Activated naive CD4-positive, alpha-beta T cell treated with anti-CD3 and anti-CD28 coated beads, Interleukin-2, amount 50 U/mL, for 72 hours (primary cell): ENCODE data around the gene CCDC74B. TPM values are rescaled to one million over a fixed set of nuclear protein-coding genes. Genes with fewer than 3 reads are reported as not detected.
"Not testable (repeated sequence)": the region's sequence is repeated elsewhere in the genome, so short reads cannot be mapped to it uniquely, and the experiment has no call there.

Experiments
- ATAC-seq, 2 donors: fragments of 150-1000 bp; cut with Tn5 transposase; 2 replicates each; pipeline ENCODE4 v1.10.0; 2021; ENCODE audit warnings: mild to moderate bottlenecking in 2 of 2, moderate library complexity in 2 of 2
- DNase-seq, 2 donors: peaks; one replicate each; pipeline ENCODE4 v3.0.0; 2021 to 2022; ENCODE audit warnings: low spot score in 2 of 2
- H3K27ac Mint-ChIP-seq, 2 donors: one replicate each; pipeline ENCODE4 v1.8.0; 2022; ENCODE audit warnings: mild to moderate bottlenecking in 2 of 2, mixed read lengths in 2 of 2
- H3K36me3 Mint-ChIP-seq, 2 donors: one replicate each; pipeline ENCODE4 v1.8.0; 2022; ENCODE audit warnings: mixed read lengths in 2 of 2
- H3K9me3 Mint-ChIP-seq, 2 donors: one replicate each; pipeline ENCODE4 v1.8.0; 2022; ENCODE audit warnings: mixed read lengths in 2 of 2
- total RNA-seq, 2 donors: library from RNA; stranded (reverse); gene quantifications; one replicate each; pipeline ENCODE4 v1.2.3, GENCODE V29; 2022

Gene CCDC74B
- total RNA-seq, 2 donors from 2014 or later, result 1.7 to 2.8 TPM

DNA sequence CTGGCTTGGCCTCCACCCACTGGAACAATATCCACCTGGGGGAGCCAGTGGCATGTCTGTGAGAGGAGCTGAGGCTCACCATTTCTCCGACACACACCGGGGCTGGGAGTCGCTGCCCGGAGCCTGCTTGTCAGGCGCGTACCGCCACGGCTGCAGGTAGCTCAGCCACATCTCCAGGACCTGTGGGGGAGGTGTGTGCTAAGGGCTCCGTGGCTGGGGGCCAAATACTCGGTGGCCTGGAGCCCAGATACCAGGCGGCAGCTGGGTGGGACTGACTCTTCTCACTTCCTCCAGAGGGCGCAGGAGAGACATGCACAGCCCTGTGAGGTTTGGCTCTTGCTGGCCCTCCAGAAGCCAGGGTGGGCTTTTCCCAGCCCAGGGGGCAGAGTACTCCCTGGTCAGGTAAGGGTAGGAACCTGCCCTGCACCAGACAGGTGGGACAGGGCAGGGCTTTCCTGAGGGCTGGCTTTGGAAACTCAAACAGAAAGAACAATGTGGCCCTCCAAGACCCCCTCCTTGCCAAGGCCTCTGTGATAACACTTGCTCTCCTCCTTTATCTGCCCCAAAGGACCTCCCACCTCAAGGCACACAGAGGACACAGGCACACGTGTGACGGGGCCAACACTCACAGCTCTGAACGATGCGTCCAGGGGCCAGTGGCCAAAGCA, 11.2 kb upstream of the CCDC74B start:
- H3K27ac Mint-ChIP-seq, result peak overlapping the region in 1 of 2 donors; percentile 48
- not testable (repeated sequence) for H3K9me3 Mint-ChIP-seq, DNase-seq, H3K36me3 Mint-ChIP-seq
- ATAC-seq, result peak in 1 of 2 donors; percentile 10

DNA sequence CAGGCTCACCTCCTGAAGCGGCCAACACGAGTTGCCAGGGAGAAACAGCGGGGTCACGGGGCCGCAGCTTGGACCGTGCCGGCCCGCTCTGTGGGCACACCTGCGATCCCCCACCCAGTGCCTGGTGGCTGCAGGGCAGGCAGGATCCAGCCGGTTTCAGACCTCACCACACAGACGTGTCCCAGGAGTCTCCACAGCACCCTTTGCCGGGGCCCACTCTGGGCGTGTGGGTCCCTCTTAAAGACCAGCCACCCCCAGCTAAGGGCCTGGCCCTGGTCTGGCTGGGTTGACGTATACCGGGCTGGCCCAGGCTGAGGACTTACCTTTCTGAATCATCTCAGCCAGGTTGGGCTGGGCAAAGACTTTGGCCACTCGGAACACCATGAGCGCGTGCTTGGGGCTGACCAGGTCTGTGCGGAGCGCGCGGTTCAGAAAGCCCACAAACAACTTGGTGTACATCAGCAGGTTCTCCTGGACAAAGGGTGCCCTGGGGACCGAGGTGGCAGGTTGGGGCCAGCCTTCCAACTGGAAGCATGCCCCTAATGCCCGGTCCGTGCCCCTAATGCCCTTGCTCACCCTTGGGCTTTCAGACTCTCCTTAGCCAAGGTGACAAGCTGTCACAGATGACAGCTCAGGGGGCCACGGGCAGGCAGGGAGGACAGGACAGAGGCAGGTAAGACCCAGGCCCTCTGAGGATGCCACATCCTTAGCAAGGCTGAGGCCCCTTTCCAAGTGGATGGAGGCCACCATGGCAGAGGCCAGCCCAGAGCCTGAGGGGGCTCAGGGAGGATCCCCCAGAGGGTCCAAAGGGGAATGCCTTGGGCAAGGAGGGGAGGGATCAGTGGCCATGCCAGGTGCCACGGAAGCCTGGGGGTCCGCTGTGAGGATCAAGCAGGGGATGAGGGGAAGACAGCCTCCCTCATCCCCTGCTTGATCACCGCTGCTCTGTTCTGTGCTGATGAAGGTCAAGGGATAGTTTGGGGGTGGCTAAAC, 10.2 kb upstream of the CCDC74B start:
- Mint-ChIP-seq H3K27ac (peak overlapping the region in 1 of 2 donors; percentile 72), H3K9me3 (no peaks in the 10 kb centered on the region), H3K36me3 (no peaks in the 10 kb centered on the region)
- ATAC-seq (no peak), DNase-seq (no peak)

DNA sequence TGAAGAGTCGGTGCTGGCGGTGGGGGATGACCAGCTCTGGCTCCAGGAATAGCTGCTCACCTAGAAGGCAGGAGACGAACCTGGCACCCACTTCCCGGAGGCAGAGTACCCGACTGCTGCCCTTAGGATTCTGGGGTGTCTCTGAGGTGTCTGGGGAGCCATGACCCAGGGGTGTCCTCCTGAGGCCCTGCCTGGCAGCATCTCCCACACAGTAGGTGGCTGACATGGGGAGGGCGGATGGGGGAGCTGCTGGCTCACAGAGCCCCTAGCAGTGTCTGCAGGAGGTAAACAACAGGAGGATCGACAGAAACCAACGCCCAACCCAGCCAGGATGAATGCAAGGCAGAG, 9.5 kb upstream of the CCDC74B start:
- not testable (repeated sequence) for H3K36me3 Mint-ChIP-seq, H3K27ac Mint-ChIP-seq, H3K9me3 Mint-ChIP-seq, ATAC-seq, DNase-seq

DNA sequence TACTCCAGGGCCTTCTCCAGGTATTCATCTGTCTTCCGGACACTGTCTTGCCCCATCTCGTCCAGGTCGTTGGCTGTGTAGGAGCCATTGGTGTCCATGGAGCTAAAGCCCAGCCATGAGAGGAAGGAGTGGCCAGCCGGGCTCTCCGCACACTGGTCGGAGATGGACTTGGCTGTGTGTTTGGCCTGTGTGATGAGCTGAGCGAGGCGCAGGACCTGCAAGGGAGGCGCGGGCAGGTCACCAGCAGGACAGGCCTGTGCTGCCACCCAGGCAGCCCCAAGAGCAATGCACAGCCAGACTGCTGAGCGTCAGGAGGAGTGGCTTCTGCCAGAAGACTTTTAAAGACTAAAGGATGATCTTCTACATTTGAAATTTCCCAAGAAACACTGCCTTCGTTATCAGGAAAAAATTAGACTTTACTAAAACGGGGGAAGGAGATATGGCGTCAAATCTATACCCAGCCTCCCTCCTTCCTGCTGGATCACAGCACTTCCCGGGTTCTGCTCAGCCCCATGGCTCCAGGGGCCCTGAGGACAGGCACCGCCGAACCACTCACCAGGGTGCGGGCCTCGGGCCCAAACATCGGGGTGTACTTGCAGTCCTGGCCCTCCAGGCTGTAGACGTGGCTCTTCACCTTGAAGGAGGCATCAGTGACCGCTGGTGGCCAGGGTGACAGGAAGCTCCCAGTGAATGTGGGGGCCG, 9.0 kb upstream of the CCDC74B start:
- not testable (repeated sequence) for H3K27ac Mint-ChIP-seq, ATAC-seq, H3K36me3 Mint-ChIP-seq, H3K9me3 Mint-ChIP-seq, DNase-seq

DNA sequence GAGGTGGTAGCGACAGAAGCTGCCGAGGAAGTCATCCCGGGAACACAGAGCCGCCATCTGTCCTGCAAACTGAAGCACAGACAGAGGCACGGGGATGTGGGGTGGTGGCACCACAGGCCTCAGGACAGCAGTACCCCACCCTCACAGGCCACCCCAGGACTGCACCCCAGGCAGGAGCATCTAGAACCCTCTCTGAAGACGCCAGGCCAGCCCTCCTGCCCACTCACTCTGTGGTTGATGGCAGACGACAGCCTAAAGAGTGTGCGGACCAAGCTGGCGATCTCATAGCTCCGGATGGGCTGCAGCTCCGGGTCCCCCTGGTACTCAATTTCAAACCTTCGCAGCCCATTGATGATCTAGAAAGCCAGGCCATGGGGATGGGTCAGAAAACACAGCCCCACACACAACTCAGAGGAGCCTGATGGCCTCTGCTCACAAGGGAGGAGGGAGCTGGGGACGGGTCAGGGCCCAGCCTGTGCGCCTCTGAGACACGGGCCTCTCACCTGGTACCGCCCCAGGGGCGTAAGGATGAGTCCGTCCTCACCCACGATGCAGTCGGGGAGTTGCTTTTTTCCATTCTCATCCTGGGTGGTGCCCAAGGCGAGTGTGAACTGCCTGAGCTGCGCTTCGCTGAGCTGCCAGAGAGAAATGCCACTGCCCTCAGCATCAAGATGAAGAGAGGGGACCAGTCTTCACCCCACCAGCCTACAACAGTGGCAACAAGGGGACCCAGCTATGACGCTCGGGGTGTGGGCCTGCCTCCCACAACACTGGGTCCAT, 8.1 kb upstream of the CCDC74B start:
- ATAC-seq (no peak), DNase-seq (no peak)
- Mint-ChIP-seq H3K9me3 (no peaks in the 10 kb centered on the region), H3K36me3 (no peaks in the 10 kb centered on the region), H3K27ac (no peak overlapping the region)

DNA sequence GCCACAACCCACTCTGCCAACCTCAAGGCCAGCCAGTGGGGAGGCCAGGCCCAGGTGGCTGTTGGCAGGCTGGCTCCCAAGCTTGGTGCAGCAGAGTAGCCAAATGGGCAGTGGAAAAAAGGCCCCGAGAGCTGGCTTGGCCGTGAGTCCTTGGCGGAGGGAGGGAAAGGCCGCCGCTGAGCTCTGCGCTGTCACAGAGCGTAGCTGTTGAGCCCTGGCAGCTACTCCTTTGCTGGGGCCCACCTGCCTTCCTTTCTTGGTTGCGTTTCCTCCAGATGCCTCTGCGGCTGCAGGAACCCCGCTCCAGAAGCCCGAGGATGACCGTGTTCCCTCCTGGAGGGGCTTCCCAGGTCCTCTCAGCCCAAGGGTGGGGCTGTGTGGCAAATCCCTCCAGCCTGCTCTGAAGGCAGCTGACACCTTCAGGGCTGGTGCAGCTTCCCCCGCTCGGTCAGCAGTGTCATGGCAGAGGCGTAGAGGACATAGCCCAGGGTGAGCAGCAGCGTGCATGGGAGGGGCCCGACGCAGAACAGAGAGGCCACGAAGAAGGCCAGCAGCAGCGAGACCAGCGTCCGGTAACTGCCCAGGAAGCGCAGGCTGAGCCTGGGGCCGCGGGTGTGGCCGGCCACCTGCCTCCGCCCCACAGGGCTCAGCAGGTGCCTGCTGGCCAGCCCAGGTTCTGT, 7.4 kb upstream of the CCDC74B start:
- DNase-seq, result not testable (repeated sequence)

DNA sequence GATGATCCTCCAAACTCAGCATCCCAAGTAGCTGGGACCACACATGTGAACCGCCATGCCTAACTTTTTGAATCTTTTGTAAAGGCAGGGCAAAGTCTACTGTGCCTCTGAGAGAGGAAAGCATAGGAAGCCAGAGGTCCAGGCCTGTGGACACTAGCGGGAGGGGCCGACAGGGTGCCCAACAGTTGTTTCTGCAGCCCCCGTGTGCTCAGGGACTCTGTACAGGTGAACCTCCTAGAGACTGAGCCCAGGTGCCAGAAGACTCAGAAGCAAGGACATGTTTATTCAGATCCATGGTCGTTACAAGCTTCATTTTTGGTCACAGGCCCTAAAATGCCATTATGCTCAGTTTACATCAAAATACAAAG, 6.2 kb upstream of the CCDC74B start:
- not testable (repeated sequence) for H3K9me3 Mint-ChIP-seq, H3K36me3 Mint-ChIP-seq

More for the DNA sequence above, 7.4 kb upstream of the CCDC74B start:
- H3K36me3 Mint-ChIP-seq, ATAC-seq, H3K27ac Mint-ChIP-seq, H3K9me3 Mint-ChIP-seq: not testable (repeated sequence)

DNA sequence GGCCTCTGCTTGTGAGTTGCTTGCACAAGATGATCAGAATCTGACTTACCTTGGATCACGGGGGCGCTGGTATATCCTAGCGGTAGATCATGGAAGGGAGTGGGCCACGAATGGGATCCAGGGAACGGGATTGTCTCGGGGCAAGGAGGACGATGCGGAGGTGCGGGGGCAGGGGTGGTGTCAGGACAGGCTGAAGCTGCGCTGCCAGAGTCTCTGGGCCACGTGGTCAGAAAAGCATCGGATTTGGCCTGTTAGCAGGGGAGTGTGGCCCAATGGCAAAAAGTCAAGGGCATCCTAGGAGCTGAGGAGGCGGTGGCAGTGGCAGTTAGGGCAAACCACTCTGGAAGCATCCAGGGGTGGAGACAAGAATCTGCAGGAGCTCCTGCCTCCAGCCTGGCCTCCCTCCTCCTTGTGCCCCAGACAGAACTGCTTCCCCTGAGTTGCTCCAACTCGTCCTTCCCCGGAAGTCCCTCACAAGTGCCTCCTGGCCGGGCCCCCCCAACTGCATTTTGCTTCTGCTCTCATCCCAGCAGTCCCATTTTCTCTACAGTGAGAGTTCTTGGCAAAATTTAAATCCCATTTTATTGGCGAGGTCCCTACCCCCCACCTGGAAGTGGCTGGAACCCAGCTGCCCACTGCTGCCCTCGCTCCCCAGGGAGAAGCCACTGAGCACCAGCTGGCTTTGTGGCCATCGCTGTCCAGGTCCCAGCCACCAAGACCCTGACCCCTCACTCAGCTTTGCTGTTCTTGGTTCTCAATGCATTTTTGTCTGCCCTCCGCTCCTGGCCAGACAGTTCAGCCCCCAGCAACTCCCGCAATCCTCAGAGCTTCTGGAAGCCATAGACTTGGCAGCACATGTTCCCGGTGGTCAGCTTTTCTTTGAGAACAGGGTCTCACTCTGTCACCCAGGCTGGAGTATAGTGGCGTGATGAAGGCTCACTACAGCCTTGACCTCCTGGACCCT, 5.6 kb upstream of the CCDC74B start:
- ATAC-seq (no peak), DNase-seq (no peak)
- H3K27ac Mint-ChIP-seq, result peak overlapping the region in 1 of 2 donors; percentile 72
- no peaks in the 10 kb centered on the region for H3K9me3 Mint-ChIP-seq
- no peaks in the 10 kb centered on the region for H3K36me3 Mint-ChIP-seq

More for the DNA sequence above, 6.2 kb upstream of the CCDC74B start:
- not testable (repeated sequence) for DNase-seq, ATAC-seq
- H3K27ac Mint-ChIP-seq, result peak overlapping the region in 1 of 2 donors; percentile 72

DNA sequence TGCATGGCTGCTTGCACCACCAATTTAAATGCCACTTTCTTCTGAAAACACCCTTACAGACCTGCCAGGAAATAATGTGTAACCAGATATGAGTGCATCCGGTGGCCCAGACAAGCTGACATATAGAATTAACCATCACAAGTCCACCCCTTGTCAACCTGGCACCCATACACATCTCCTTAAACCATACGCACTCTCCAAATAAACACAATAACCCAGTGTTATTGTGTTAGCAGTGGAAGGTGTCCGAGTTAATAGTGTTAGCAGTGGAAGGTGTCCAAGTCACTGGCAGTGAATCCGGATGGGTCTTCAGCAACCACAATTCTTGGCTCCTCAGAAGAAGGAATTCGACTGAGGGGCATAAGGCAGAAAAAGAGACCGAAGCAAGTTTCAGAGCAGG, 3.6 kb upstream of the CCDC74B start:
- not testable (repeated sequence) for H3K27ac Mint-ChIP-seq, DNase-seq, H3K36me3 Mint-ChIP-seq, H3K9me3 Mint-ChIP-seq, ATAC-seq

DNA sequence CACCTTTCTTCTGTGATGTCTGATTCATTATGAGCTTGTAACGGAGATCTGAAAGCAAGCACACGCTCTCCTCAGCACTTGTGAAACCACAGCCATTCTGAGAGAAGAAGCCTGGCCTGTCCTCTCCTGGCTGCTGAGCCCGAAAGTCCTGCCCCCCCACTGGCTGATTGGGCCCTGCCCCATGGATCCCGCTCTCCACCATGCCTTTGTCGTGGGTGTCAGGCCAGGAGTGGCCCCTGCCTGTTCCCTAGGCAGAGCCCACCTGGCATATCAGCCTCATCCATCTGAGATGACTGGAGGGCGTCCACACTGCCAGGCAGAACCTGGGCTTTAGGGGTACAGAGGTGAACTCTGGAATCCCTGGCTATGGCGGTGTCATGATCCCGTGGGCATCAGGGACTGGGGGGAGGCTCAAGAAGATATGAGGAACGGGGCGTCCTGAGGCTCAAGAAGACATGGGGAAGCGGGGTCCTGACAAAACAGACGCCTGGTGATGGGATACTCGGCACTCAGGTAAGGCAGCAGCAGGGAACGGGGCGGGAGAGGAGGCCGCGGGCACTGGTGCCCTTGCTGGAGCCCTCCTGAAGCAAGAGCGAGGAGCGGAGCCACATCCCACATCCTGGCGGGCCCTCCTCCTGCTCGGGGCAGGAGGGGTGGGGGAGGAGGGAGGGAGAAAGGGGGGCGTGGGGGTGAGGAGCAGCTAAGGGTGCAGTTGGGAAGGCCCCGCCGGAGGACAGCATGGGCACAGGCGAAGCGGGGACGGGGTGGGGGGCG, 1.5 kb downstream of the CCDC74B start:
- H3K36me3 Mint-ChIP-seq, DNase-seq, ATAC-seq, H3K27ac Mint-ChIP-seq, H3K9me3 Mint-ChIP-seq: not testable (repeated sequence)

DNA sequence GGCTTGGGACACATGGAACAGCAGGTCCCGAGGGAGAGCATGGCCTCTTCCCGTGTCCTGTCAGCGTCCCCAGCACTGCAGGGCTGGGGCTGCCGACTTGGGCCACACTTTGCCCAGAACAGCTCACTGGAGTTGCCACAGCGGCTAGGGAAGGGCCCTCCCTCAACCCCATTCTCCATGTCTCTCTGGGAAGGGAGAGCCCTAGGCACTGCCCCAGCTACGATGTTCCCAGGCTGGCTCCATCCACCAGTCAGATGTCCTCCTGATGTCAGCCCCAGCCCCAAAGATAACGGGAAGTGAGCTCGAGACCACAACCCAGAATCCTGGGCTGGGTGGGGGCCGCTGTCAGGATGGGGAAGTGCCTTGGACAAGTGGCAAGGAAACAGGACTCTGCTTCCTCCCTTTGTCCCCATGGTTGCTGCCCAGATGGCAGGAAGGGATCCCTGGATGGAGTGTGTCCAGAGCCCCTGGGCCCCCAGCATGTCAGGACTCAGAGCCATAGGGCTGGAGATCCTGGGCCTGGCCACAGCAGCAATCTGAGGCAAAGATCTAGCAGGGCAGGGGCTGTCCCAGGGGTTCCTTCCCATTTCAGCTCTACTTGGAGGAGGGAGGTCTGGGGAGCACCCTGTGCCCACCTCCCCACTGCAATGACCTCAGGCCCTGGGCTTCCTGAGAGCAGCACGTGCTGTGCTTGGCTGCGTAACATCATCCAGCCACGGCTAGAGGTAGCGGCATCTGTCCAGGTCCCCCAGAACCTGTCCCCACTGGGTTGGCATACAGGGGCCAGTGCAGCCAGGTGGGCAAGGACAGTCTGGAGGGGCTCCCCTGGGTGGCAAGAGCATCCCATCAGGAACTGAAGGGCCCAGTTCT, 2.3 kb downstream of the CCDC74B start:
- H3K9me3 Mint-ChIP-seq, H3K27ac Mint-ChIP-seq, ATAC-seq, H3K36me3 Mint-ChIP-seq, DNase-seq: not testable (repeated sequence)

DNA sequence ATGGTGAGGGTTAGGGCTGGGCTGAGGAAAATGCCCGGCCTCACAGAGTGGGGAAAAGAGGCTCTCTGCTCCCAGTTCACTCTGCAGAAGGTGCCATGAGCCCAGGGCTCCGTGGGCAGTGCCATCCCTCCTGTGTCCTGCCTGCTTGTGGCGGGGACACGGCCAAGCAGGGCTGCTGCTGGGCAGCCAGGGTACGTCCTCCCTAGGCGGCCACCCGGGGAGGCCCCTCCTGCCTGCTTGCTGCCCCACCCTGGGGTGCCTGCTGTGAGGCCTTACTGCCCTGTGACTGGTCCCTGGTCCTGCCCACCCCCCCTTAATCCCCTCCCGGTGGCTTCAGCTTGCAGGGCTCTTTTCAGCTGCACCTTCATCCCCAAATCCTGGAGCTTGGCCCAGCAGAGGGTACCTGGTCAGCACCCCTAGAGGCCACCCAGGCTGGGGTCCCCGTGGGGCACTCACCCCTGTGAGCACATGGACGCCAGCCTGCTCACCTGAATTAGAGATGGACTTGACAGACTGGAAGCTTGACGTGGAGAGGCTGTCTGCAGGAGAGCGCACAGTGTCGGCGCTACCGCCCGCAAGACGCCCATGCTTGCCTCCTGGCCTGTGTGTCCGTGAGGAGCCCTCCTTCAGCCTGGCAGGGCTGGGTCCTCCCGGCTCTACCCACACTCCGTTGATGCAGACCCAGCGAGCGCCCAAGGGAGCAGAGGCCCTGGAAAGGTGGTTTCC, 3.1 kb downstream of the CCDC74B start:
- H3K9me3 Mint-ChIP-seq, H3K36me3 Mint-ChIP-seq, ATAC-seq, H3K27ac Mint-ChIP-seq, DNase-seq: not testable (repeated sequence)

DNA sequence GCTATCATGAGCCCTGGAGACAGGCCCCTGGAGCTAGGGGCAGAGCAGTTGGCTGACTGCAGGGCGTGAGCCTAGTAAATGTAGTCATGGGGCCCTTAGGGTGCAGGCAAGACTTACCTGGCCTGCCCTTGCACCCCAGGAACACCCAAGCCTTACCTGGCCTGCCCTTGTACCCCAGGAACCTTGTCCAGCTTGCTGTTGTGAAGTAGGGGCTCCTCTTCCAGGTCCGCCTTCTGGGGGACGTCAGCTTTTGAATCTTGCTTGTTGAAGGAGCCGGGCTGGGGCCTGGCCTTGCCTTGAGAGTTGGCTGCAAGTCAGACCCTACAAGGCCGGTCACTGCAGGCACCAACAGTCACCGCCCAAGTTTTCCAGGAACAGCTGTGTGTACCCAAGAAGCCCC, 3.9 kb downstream of the CCDC74B start:
- not testable (repeated sequence) for H3K27ac Mint-ChIP-seq, ATAC-seq, H3K9me3 Mint-ChIP-seq, H3K36me3 Mint-ChIP-seq, DNase-seq
